CD4-positive, alpha-beta T cell treated with Interferon gamma for 1 hour (primary cell): ENCODE data around the gene THYN1.

Source experiments
- DNase-seq: peaks from one replicate; pipeline ENCODE4 v3.0.0-alpha.2; 2020

Gene THYN1

GRCh38 chr11:134207538-134208239, 45.5 kb downstream of the THYN1 start:
- peak; percentile 50 for DNase-seq

DNA sequence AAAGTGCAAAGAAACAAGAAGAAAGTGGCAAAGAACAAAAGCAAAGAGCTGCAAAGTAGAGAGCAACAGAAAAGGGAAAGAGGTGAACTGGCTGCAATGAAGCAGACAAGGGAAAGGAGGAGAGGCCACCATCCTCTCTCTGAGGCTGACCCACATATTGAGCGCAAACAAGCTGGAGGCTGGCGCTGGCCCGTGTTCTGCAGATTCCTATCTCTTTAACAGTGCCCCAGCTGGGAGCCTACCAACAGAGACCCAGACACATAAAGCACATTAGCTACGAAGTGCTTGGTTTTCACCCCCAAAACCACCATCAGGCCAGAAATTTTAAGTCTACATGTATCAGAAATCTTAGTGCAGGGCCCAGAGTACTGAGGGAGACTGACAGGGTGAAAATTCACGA, 47.0 kb downstream of the THYN1 start:
- no peak for DNase-seq

DNA sequence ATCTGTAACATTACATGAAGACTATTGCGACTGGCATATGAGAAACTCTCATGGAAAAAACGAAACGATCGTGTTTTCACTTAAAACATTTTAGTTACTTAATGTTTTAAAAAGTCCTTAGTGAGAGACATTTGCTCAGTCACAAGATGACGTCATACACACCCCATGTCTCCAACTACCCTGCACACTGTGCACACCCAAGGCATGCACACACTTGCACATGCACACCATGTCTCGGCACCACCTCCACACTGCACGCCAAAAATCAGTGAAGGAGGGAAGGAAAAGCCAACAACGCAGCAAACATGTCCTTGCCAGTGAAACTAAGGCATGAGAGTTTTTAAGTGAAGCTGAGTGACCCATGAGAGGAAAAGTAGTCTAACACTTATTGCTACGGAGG, 47.4 kb downstream of the THYN1 start:
- DNase-seq, result no peak

- no peak for DNase-seq
These were observed 50.5 kb downstream of the THYN1 start for GRCh38 chr11:134202661-134203060.

DNA sequence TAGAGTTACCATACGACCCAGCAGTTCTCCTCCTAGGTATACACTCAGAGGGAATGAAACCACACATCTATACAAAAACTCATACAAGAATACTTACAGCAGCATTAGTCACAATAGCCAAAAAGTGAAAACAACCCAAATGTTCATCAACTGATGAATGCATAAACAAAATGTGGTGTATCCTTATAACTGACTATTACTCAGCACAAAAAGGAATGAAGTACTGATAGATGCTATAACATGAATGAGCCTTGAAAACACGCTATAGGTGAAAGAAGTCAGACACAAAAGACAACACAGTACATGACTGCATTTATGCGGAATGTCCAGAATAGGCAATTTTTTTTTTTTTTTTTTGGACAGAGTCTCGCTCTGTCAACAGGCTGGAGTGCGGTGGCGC, 52.5 kb downstream of the THYN1 start:
- no peak for DNase-seq

DNA sequence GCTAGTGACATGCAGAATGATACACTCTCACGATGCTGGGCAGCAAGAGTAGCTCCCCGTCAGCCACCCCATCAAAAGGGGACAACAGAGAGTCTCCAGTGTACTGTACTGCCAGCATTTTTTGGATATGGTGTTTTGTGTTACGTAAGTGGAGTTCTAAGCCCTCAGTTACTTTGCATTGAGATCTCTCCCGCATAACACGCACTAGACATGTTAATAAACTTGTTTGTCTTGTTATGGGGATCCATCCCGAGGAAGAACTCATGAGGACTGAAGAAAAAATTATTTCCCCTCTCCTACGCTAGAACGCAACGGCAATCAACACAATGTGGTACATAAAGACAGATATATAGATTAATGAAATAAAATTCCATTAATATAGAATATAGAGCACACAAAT, 53.6 kb downstream of the THYN1 start:
- DNase-seq, result no peak
